HepG2 (cell line): ENCODE measurements around the gene THSD8. TPM values are rescaled to one million over a fixed set of nuclear protein-coding genes. Genes with fewer than 3 reads are reported as not detected.
A peak's percentile ranks its signal among the peaks of the same experiment; 100 is the strongest.

ENCODE experiments used
- ATAC-seq: fragments of 200-7000 bp; cut with Tn5 transposase; 3 replicates; pipeline ENCODE4 v1.9.1; 2020; ENCODE audit warnings: mild to moderate bottlenecking, moderate library complexity
- BruUV-seq: library from RNA; stranded (reverse); fragments of 400-500 nt; replicated peaks from 2 replicates; lab custom pipeline; 2021; lab: Mats Ljungman, UMichigan
- CTCF ChIA-PET: fragments of 300-600 bp; formaldehyde crosslinking; extraction: SDS; loops from one replicate; lab custom pipeline; 2021; ENCODE audit warnings: low total read pairs, inconsistent platforms, low intra/inter-chr PET ratio; lab: Yijun Ruan, JAX
- POLR2A ChIA-PET: fragments of 350-600 bp; sonication (Branson Sonifier 250); formaldehyde crosslinking; loops from one replicate; lab custom pipeline; 2020; ENCODE audit warnings: antibody characterized with exemption, inconsistent platforms; lab: Yijun Ruan, JAX
- DNase-seq: peaks from one replicate; pipeline ENCODE4 v3.0.0-alpha.2; 2015; ENCODE audit warnings: low spot score
- FAIRE-seq: peaks from 3 replicates; lab custom pipeline; 2011; peaks lifted over from hg19 to GRCh38; lab: Jason Lieb, UNC
- H2AFZ ChIP-seq: one replicate; pipeline ENCODE4 v1.6.1; 2011; ENCODE audit warnings: low read length, inconsistent platforms
- H3K27ac ChIP-seq: fragments of 300-600 bp; 3 replicates; pipeline ENCODE4 v1.8.0; 2011; ENCODE audit warnings: mixed run types, mild to moderate bottlenecking, mixed read lengths, low read length, inconsistent platforms; ENCODE audit not compliant: insufficient read depth; ENCODE audit errors: extremely low read length
- H3K27me3 ChIP-seq, 2 experiments: fragments of 200-600 bp in 1 of 2; 2 replicates in 1 of 2; 3 replicates in 1 of 2; pipeline versions ENCODE4 v1.6.0 to v1.8.0; 2011; ENCODE audit warnings: low read length in 2 of 2, mild to moderate bottlenecking in 2 of 2, moderate library complexity in 2 of 2, inconsistent platforms in 1 of 2; ENCODE audit not compliant: insufficient read depth in 2 of 2, control insufficient read depth in 1 of 2
- H3K36me3 ChIP-seq, 2 experiments: fragments of 200-600 bp in 1 of 2; replicated peaks in 1 of 2; 2 replicates in 1 of 2; 3 replicates in 1 of 2; pipeline versions ENCODE4 v1.5.1 to v1.8.0; 2011; ENCODE audit warnings: low read length in 2 of 2, inconsistent platforms in 1 of 2; ENCODE audit not compliant: insufficient read depth in 2 of 2, control insufficient read depth in 1 of 2
- H3K4me1 ChIP-seq: 2 replicates; pipeline ENCODE4 v1.5.1; 2012; ENCODE audit warnings: low read length, inconsistent platforms; ENCODE audit not compliant: insufficient read depth
- H3K4me2 ChIP-seq: 2 replicates; pipeline ENCODE4 v1.6.0; 2011; ENCODE audit warnings: low read depth, low read length, inconsistent platforms
- H3K4me3 ChIP-seq, 3 experiments: fragments of 200-600 bp in 1 of 3; sonication (generic), shearing (Covaris generic) in 1 of 3; replicated peaks in 1 of 3; 2 replicates each; pipeline ENCODE4 v1.5.1; 2011 to 2016; ENCODE audit warnings: low read length in 3 of 3, inconsistent platforms in 2 of 3, low read depth in 2 of 3, mild to moderate bottlenecking in 2 of 3, control low read depth in 1 of 3, mixed read lengths in 1 of 3; ENCODE audit not compliant: insufficient read depth in 1 of 3
- H3K79me2 ChIP-seq: one replicate; pipeline ENCODE4 v1.6.1; 2011; ENCODE audit warnings: low read length, inconsistent platforms; ENCODE audit not compliant: insufficient read depth
- H3K9ac ChIP-seq: 2 replicates; pipeline ENCODE4 v1.6.0; 2011; ENCODE audit warnings: mild to moderate bottlenecking, low read depth, low read length, inconsistent platforms; ENCODE audit not compliant: insufficient read depth
- H3K9me3 ChIP-seq: 2 replicates; pipeline ENCODE4 v1.5.1; 2012; ENCODE audit warnings: mild to moderate bottlenecking, low read length
- H4K20me1 ChIP-seq: 2 replicates; pipeline ENCODE4 v1.6.0; 2011; ENCODE audit warnings: inconsistent platforms, mild to moderate bottlenecking, low read length, moderate library complexity; ENCODE audit not compliant: insufficient read depth
- CC2D1A ChIP-seq: sonication (generic); formaldehyde crosslinking; IDR thresholded peaks from 2 replicates; pipeline ENCODE4 v1.8.1; 2023; ENCODE audit warnings: mild to moderate bottlenecking, missing genetic modification reagents
- MLLT10 ChIP-seq: sonication (generic); formaldehyde crosslinking; IDR thresholded peaks from 2 replicates; pipeline ENCODE4 v1.4.0; 2020; ENCODE audit warnings: missing genetic modification reagents
- ZNF275 ChIP-seq: sonication (generic); formaldehyde crosslinking; IDR thresholded peaks from 2 replicates; pipeline ENCODE4 v1.8.0; 2022; ENCODE audit warnings: missing genetic modification reagents, mild to moderate bottlenecking, inconsistent platforms, borderline replicate concordance
- ZNF530 ChIP-seq: sonication (generic); formaldehyde crosslinking; IDR thresholded peaks from 2 replicates; pipeline ENCODE4 v1.5.0; 2020; ENCODE audit warnings: low read depth, mild to moderate bottlenecking, missing genetic modification reagents
- ZNF710 ChIP-seq: sonication (generic); formaldehyde crosslinking; IDR thresholded peaks from 2 replicates; pipeline ENCODE4 v1.5.0; 2020; ENCODE audit warnings: mild to moderate bottlenecking, missing genetic modification reagents, borderline replicate concordance
- WGBS: methylation state at CpG from one replicate; pipeline ENCODE4 v1.1.6; 2017; ENCODE audit warnings: low lambda C conversion rate; 5-methylcytosine and 5-hydroxymethylcytosine counted together
- in situ Hi-C: cut with HindIII; loops from 2 replicates; pipeline ENCODE4 v1.10.0; 2017; ENCODE audit warnings: low pct_unique_long_range_greater_than_20kb; ENCODE audit not compliant: extremely low pct_ligation_motif_present
- intact Hi-C: fragments of 100-400 bp; cut with micrococcal nuclease; formaldehyde crosslinking; loops from one replicate; pipeline ENCODE4 v1.10.0; 2022; ENCODE audit not compliant: unreplicated experiment
- polyA plus RNA-seq, 8 experiments: library from polyadenylated mRNA; depleted of rRNA in 3 of 8; stranded (reverse) in 7 of 8; unstranded in 1 of 8; fragments of >200 nt; fragmentation: Illumina TruSeq in 4 of 8; extraction: Trizol in 4 of 8; gene quantifications; 2 replicates each; pipeline versions ENCODE4 v1.2.1 to v1.2.3, GENCODE V29; 2011 to 2016; ENCODE audit warnings: low read depth in 4 of 8, missing spikeins in 1 of 8, mixed read lengths in 1 of 8; ENCODE audit not compliant: insufficient read depth in 1 of 8
- total RNA-seq, 5 experiments: library from RNA; depleted of rRNA; stranded (reverse); fragments of >200 nt; fragmentation: Illumina TruSeq; extraction: Trizol; gene quantifications; 2 replicates each; pipeline ENCODE4 v1.2.3, GENCODE V29; 2016; ENCODE audit warnings: low read depth in 1 of 5

THSD8 gene
- total and polyA plus RNA-seq, 2 of the 13 experiments (the other 11 are each of a cell fraction or from before 2014, with no cell fraction given): 4.8 to 14.9 TPM

GRCh38 chr19:12783291-12783848 lies 18.5 kb upstream of the THSD8 start:
- intact Hi-C loops (no loop called here), in situ Hi-C loops (no loop called here)
- TF ChIP-seq CC2D1A (CRISPR knock-in tag) (no peak), ZNF710 (CRISPR knock-in tag) (0 out of 2 replicates have a peak, but pooled peaks have one; percentile 9), MLLT10 (CRISPR knock-in tag) (no peak), ZNF275 (CRISPR knock-in tag) (no peak), ZNF530 (CRISPR knock-in tag) (no peak)
- H3K4me3 ChIP-seq: peak overlapping the region; percentile 30 to 73 (median 65); a peak in 4 of 6 replicates
- ChIA-PET POLR2A (interaction anchor here (0.9 to 3.9 kb wide), 2 partner anchors 9 to 50 kb away, joined by 3 to 38 read pairs; partner anchors contain the start of gene JUNB), CTCF (no interaction called here)
- no peaks in the 10 kb centered on the region; a peak in 3 of 5 replicates for H3K27me3 ChIP-seq
- H3K36me3 ChIP-seq: no peaks in the 10 kb centered on the region
- H3K4me1 ChIP-seq: peaks cover 85% of the 10 kb centered on the region
- no peak overlapping the region for H3K9ac ChIP-seq
- DNase-seq (no peak), FAIRE-seq (no peak), ATAC-seq (no peak)
- H3K4me2 ChIP-seq: peak overlapping the region; percentile 92
- H3K27ac ChIP-seq: no peak overlapping the region
- WGBS: under 1% methylated on average over 13 of the region's 16 CpGs
- H4K20me1 ChIP-seq: no peaks in the 10 kb centered on the region
- no peaks in the 10 kb centered on the region for H3K9me3 ChIP-seq
- H3K79me2 ChIP-seq: no peaks in the 10 kb centered on the region
- no TSS peak for BruUV-seq
- H2AFZ ChIP-seq: no peak overlapping the region
